ENCODE results near the gene FZD1.
"Not testable (repeated sequence)": the region's sequence is repeated elsewhere in the genome, so short reads cannot be mapped to it uniquely, and the experiment has no call there.

Gene FZD1

GRCh38 chr7:91302794-91303193, 38.6 kb downstream of the FZD1 start:
- no peak for DNase-seq

- no peak for DNase-seq
Measured at GRCh38 chr7:91306266-91306665, 42.0 kb downstream of the FZD1 start.

GRCh38 chr7:91307467-91307866, 43.2 kb downstream of the FZD1 start:
- DNase-seq, result no peak

- not testable (repeated sequence) for DNase-seq
Measured at GRCh38 chr7:91308191-91308590, 44.0 kb downstream of the FZD1 start.

GRCh38 chr7:91310830-91311460, 46.7 kb downstream of the FZD1 start:
- DNase-seq, result no peak

GRCh38 chr7:91311839-91312238, 47.6 kb downstream of the FZD1 start:
- no peak for DNase-seq

- no peak for DNase-seq
Measured at GRCh38 chr7:91313113-91313512, 48.9 kb downstream of the FZD1 start.

GRCh38 chr7:91314591-91315323, 50.5 kb downstream of the FZD1 start:
- DNase-seq, result no peak

- DNase-seq, result no peak
Measured at GRCh38 chr7:91316426-91316825, 52.2 kb downstream of the FZD1 start.

GRCh38 chr7:91319351-91319750, 55.1 kb downstream of the FZD1 start:
- no peak for DNase-seq

- DNase-seq, result no peak
Measured at GRCh38 chr7:91320366-91321078, 56.3 kb downstream of the FZD1 start.
